IMR-90 (cell line): Measurements from ENCODE around the gene MGST2. TPM values are rescaled to one million over a fixed set of nuclear protein-coding genes. Genes with fewer than 3 reads are reported as not detected.

ENCODE experiments used
- ATAC-seq: fragments of 200-7000 bp; cut with Tn5 transposase; 2 replicates; pipeline ENCODE4 v1.9.1; 2020; ENCODE audit warnings: low read depth, mild to moderate bottlenecking, moderate library complexity
- BruUV-seq: library from RNA; stranded (reverse); fragments of 400-500 nt; replicated peaks from 2 replicates; lab custom pipeline; 2021; lab: Mats Ljungman, UMichigan
- CTCF ChIA-PET: fragments of 300-600 bp; formaldehyde crosslinking; extraction: SDS; loops from one replicate; lab custom pipeline; 2021; ENCODE audit warnings: antibody characterized with exemption; lab: Yijun Ruan, JAX
- POLR2A ChIA-PET: fragments of 300-600 bp; sonication (Branson Sonifier 250); formaldehyde crosslinking; loops from one replicate; lab custom pipeline; 2022; ENCODE audit warnings: antibody characterized with exemption; ENCODE audit not compliant: unreplicated experiment; lab: Charles Lee
- DNase-seq: peaks from one replicate; pipeline ENCODE4 v3.0.0; 2013
- H2AFZ ChIP-seq: replicated peaks from 2 replicates; pipeline ENCODE3; 2013; ENCODE audit warnings: low read length, mild to moderate bottlenecking; ENCODE audit not compliant: poor library complexity
- H2AK5ac ChIP-seq: 2 replicates; pipeline ENCODE4 v1.6.1; 2013; ENCODE audit warnings: low read depth, low read length, inconsistent platforms
- H2AK9ac ChIP-seq: replicated peaks from 2 replicates; pipeline ENCODE3; 2013; ENCODE audit warnings: mild to moderate bottlenecking, low read depth, low read length, moderate library complexity; ENCODE audit not compliant: poor library complexity
- H2BK120ac ChIP-seq: 2 replicates; pipeline ENCODE4 v1.6.1; 2013; ENCODE audit warnings: low read depth, low read length, inconsistent platforms
- H2BK15ac ChIP-seq: 3 replicates; pipeline ENCODE4 v1.6.1; 2013; ENCODE audit warnings: low read depth, low read length, inconsistent platforms
- H2BK20ac ChIP-seq: 2 replicates; pipeline ENCODE4 v1.6.1; 2013; ENCODE audit warnings: low read depth, mild to moderate bottlenecking, inconsistent platforms, low read length, moderate library complexity
- H2BK5ac ChIP-seq: 2 replicates; pipeline ENCODE4 v1.6.1; 2013; ENCODE audit warnings: mild to moderate bottlenecking, low read depth, low read length, inconsistent platforms; ENCODE audit not compliant: poor library complexity, severe bottlenecking
- H3K14ac ChIP-seq: replicated peaks from 2 replicates; pipeline ENCODE4 v1.6.1; 2013; ENCODE audit warnings: low read depth, low read length, inconsistent platforms
- H3K18ac ChIP-seq: 2 replicates; pipeline ENCODE4 v1.6.1; 2013; ENCODE audit warnings: low read depth, low read length, control low read depth
- H3K23ac ChIP-seq: 2 replicates; pipeline ENCODE4 v1.6.1; 2013; ENCODE audit warnings: low read depth, low read length, inconsistent platforms
- H3K27ac ChIP-seq: 2 replicates; pipeline ENCODE4 v1.5.1; 2013; ENCODE audit warnings: mild to moderate bottlenecking, control low read depth, low read length; ENCODE audit not compliant: insufficient read depth
- H3K27me3 ChIP-seq: 2 replicates; pipeline ENCODE4 v1.6.1; 2013; ENCODE audit warnings: low read length; ENCODE audit not compliant: control insufficient read depth, insufficient read depth
- H3K36me3 ChIP-seq: 2 replicates; pipeline ENCODE4 v1.6.1; 2013; ENCODE audit warnings: low read length, mixed read lengths; ENCODE audit not compliant: control insufficient read depth, insufficient read depth
- H3K4ac ChIP-seq: 2 replicates; pipeline ENCODE4 v1.6.1; 2013; ENCODE audit warnings: low read depth, low read length, inconsistent platforms
- H3K4me1 ChIP-seq: 2 replicates; pipeline ENCODE4 v1.6.1; 2013; ENCODE audit warnings: low read length, mixed read lengths; ENCODE audit not compliant: control insufficient read depth, insufficient read depth
- H3K4me2 ChIP-seq: 2 replicates; pipeline ENCODE4 v1.6.1; 2013; ENCODE audit warnings: low read depth, mild to moderate bottlenecking, control low read depth, low read length, moderate library complexity
- H3K4me3 ChIP-seq: 2 replicates; pipeline ENCODE4 v1.5.1; 2013; ENCODE audit warnings: low read depth, mild to moderate bottlenecking, control low read depth, low read length, moderate library complexity; ENCODE audit not compliant: insufficient read depth
- H3K56ac ChIP-seq: 2 replicates; pipeline ENCODE4 v1.6.1; 2013; ENCODE audit warnings: low read length, inconsistent platforms; ENCODE audit not compliant: insufficient read depth; ENCODE audit errors: extremely low read depth
- H3K79me1 ChIP-seq, 2 experiments: 2 replicates each; pipeline ENCODE4 v1.6.1; 2013; ENCODE audit warnings: low read length in 2 of 2, inconsistent platforms in 1 of 2, low read depth in 1 of 2
- H3K9ac ChIP-seq: 2 replicates; pipeline ENCODE4 v1.6.1; 2013; ENCODE audit warnings: low read depth, low read length, control low read depth
- H3K9me1 ChIP-seq: 2 replicates; pipeline ENCODE4 v1.6.1; 2013; ENCODE audit warnings: low read length, inconsistent platforms; ENCODE audit not compliant: insufficient read depth
- H3K9me3 ChIP-seq: 2 replicates; pipeline ENCODE4 v1.6.1; 2013; ENCODE audit warnings: low read length; ENCODE audit not compliant: control insufficient read depth, insufficient read depth
- H4K20me1 ChIP-seq: 2 replicates; pipeline ENCODE4 v1.6.1; 2013; ENCODE audit warnings: low read length, inconsistent platforms; ENCODE audit not compliant: insufficient read depth
- H4K5ac ChIP-seq: 2 replicates; pipeline ENCODE4 v1.6.1; 2013; ENCODE audit warnings: mild to moderate bottlenecking, low read depth, low read length, control low read depth
- H4K8ac ChIP-seq, 2 experiments: 2 replicates each; pipeline ENCODE4 v1.6.1; 2013; ENCODE audit warnings: low read depth in 2 of 2, low read length in 2 of 2, control low read depth in 1 of 2, inconsistent platforms in 1 of 2
- H4K91ac ChIP-seq: 2 replicates; pipeline ENCODE4 v1.6.1; 2013; ENCODE audit warnings: low read depth, low read length, inconsistent platforms; ENCODE audit not compliant: insufficient read depth
- BHLHE40 ChIP-seq: fragments of 150-350 bp; IDR thresholded peaks from 2 replicates; pipeline ENCODE4 v1.6.1; 2016; ENCODE audit warnings: mild to moderate bottlenecking, low read depth, low read length
- CEBPB ChIP-seq: IDR thresholded peaks from 2 replicates; pipeline ENCODE4 v1.6.1; 2012; ENCODE audit warnings: low read depth, low read length, improper control_type of control experiment
- CHD1 ChIP-seq: IDR thresholded peaks from 2 replicates; pipeline ENCODE4 v1.6.1; 2012; ENCODE audit warnings: low read depth, low read length, improper control_type of control experiment
- CTCF ChIP-seq: conservative IDR thresholded peaks from 2 replicates; pipeline ENCODE4 v1.5.1; 2012; ENCODE audit warnings: mild to moderate bottlenecking, low read depth, low read length, improper control_type of control experiment
- FOS ChIP-seq: fragments of 150-350 bp; IDR thresholded peaks from 2 replicates; pipeline ENCODE4 v1.6.1; 2016; ENCODE audit warnings: low read depth, low read length
- MAFK ChIP-seq: IDR thresholded peaks from 2 replicates; pipeline ENCODE4 v1.6.1; 2012; ENCODE audit warnings: low read depth, low read length, improper control_type of control experiment
- MAZ ChIP-seq: IDR thresholded peaks from 2 replicates; pipeline ENCODE4 v1.6.1; 2012; ENCODE audit warnings: low read depth, mild to moderate bottlenecking, low read length, improper control_type of control experiment, moderate library complexity, borderline replicate concordance
- MXI1 ChIP-seq: IDR thresholded peaks from 2 replicates; pipeline ENCODE4 v1.6.1; 2012; ENCODE audit warnings: low read depth, mild to moderate bottlenecking, low read length, moderate library complexity, borderline replicate concordance
- NFE2L2 ChIP-seq: fragments of 150-350 bp; IDR thresholded peaks from 2 replicates; pipeline ENCODE4 v1.6.1; 2016; ENCODE audit warnings: low read depth, mild to moderate bottlenecking, low read length
- POLR2A ChIP-seq: IDR thresholded peaks from 2 replicates; pipeline ENCODE4 v1.6.1; 2012; ENCODE audit warnings: mild to moderate bottlenecking, low read depth, low read length
- RAD21 ChIP-seq: IDR thresholded peaks from 2 replicates; pipeline ENCODE4 v1.6.1; 2012; ENCODE audit warnings: low read length, improper control_type of control experiment
- RCOR1 ChIP-seq: IDR thresholded peaks from 2 replicates; pipeline ENCODE4 v1.6.1; 2012; ENCODE audit warnings: mild to moderate bottlenecking, low read length, improper control_type of control experiment; ENCODE audit not compliant: insufficient replicate concordance
- RFX5 ChIP-seq: IDR thresholded peaks from 2 replicates; pipeline ENCODE4 v1.8.0; 2012; ENCODE audit warnings: low read depth, mild to moderate bottlenecking, low read length, moderate library complexity
- SMC3 ChIP-seq: fragments of 150-350 bp; IDR thresholded peaks from 2 replicates; pipeline ENCODE4 v1.6.1; 2016; ENCODE audit warnings: low read depth, mild to moderate bottlenecking, antibody characterized with exemption, low read length, moderate library complexity
- USF2 ChIP-seq: fragments of 150-350 bp; IDR thresholded peaks from 2 replicates; pipeline ENCODE4 v1.6.1; 2017; ENCODE audit warnings: mild to moderate bottlenecking, antibody characterized with exemption, low read length, low read depth
- WGBS, 2 experiments: methylation state at CpG; one replicate each; pipeline versions ENCODE4 v1.1.5 to v1.1.7; 2013; ENCODE audit warnings: missing lambda C conversion rate in 2 of 2; ENCODE audit not compliant: insufficient read length in 1 of 2; ENCODE audit errors: extremely low coverage in 2 of 2; 5-methylcytosine and 5-hydroxymethylcytosine counted together
- dilution Hi-C: fragments of 300-500 bp; cut with HindIII; formaldehyde crosslinking; loops from one replicate; pipeline ENCODE4 v1.14.3; 2018; ENCODE audit warnings: low sequenced_read_pairs; ENCODE audit not compliant: unreplicated experiment
- in situ Hi-C: fragments of 300-500 bp; cut with MboI; formaldehyde crosslinking; loops from 3 replicates; pipeline ENCODE4 v1.14.3; 2019; ENCODE audit warnings: low sequenced_read_pairs, inconsistent platforms, mixed read lengths
- intact Hi-C: fragments of 100-400 bp; cut with micrococcal nuclease; formaldehyde crosslinking; loops from 2 replicates; pipeline ENCODE4 v1.10.0; 2022
- polyA plus RNA-seq, 3 experiments: library from polyadenylated mRNA; depleted of rRNA; stranded (reverse); fragments of >200 nt; gene quantifications; 2 replicates each; pipeline ENCODE4 v1.2.3, GENCODE V29; 2012; ENCODE audit warnings: low replicate concordance in 1 of 3
- total RNA-seq: library from RNA; depleted of rRNA; stranded (reverse); fragments of >200 nt; gene quantifications from 2 replicates; pipeline ENCODE4 v1.2.3, GENCODE V29; 2012
- TF ChIP-seq, protein P1 (sequence below): fragments of 150-350 bp; IDR thresholded peaks from 2 replicates; pipeline ENCODE4 v1.6.1; 2016; ENCODE audit warnings: low read depth, mild to moderate bottlenecking, low read length, moderate library complexity, borderline replicate concordance

Gene MGST2
- total and polyA plus RNA-seq, 2 of the 4 experiments (the other 2 are of a cell fraction): 4.8 to 10.5 TPM

DNA sequence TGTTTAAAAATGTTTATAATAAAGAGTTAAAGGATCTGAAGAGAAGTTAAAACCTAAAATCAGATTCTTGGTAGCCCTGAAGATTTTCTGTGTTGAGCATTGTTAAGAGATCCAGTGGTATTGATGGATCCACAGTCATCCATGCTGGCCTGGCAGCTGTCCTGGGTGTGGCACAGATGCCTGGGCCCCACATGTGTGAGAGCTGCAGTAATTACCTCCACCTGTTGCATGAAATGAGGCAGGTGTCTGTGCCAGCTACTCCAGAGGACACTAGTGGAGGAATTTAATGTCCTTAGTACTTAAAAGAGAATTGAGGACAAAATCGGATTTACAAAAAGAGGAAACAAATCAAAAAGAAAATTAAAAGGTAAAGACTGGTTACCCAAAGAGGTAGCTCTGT is 44.0 kb downstream of the MGST2 start:
- Histone ChIP-seq H4K5ac (no peak overlapping the region), H3K27ac (no peak overlapping the region), H3K4ac (no peak overlapping the region), H3K27me3 (no peaks in the 10 kb centered on the region), H3K18ac (no peak overlapping the region), H2AK5ac (no peak overlapping the region), H2AFZ (no peak overlapping the region), H2AK9ac (no peak overlapping the region), H2BK120ac (no peak overlapping the region), H3K9ac (no peak overlapping the region), H4K91ac (no peak overlapping the region), H4K20me1 (no peaks in the 10 kb centered on the region), H2BK5ac (no peak overlapping the region), H3K9me3 (no peaks in the 10 kb centered on the region), H2BK15ac (no peak overlapping the region), H3K9me1 (no peaks in the 10 kb centered on the region), H3K4me3 (no peak overlapping the region), H4K8ac (no peak overlapping the region), H3K14ac (no peak overlapping the region), H2BK20ac (no peak overlapping the region), H3K79me1 (no peaks in the 10 kb centered on the region), H3K4me2 (no peak overlapping the region), H3K4me1 (no peaks in the 10 kb centered on the region), H3K23ac (no peak overlapping the region), H3K36me3 (no peaks in the 10 kb centered on the region; the same call in 1 of the 2 replicates), H3K56ac (no peak overlapping the region)
- no peak for DNase-seq
- no peak for TF ChIP-seq RFX5
- no peak for TF ChIP-seq MAZ
- no peak for TF ChIP-seq SMC3
- TF ChIP-seq POLR2A: no peak
- no peak for TF ChIP-seq NFE2L2
- no peak for TF ChIP-seq MAFK
- TF ChIP-seq FOS: no peak
- TF ChIP-seq CHD1: no peak
- TF ChIP-seq, protein P1, sequence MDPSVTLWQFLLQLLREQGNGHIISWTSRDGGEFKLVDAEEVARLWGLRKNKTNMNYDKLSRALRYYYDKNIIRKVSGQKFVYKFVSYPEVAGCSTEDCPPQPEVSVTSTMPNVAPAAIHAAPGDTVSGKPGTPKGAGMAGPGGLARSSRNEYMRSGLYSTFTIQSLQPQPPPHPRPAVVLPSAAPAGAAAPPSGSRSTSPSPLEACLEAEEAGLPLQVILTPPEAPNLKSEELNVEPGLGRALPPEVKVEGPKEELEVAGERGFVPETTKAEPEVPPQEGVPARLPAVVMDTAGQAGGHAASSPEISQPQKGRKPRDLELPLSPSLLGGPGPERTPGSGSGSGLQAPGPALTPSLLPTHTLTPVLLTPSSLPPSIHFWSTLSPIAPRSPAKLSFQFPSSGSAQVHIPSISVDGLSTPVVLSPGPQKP: no peak
- no peak for TF ChIP-seq MXI1
- no peak for TF ChIP-seq USF2
- TF ChIP-seq BHLHE40: no peak
- TF ChIP-seq RCOR1: no peak
- TF ChIP-seq CEBPB: no peak
- TF ChIP-seq RAD21: no peak
- TF ChIP-seq CTCF: no peak
- no CpG with 5 or more reads among the region's 1 CpG for WGBS, 2 experiments
- CTCF ChIA-PET: no interaction called here
- POLR2A ChIA-PET: no interaction called here
- intact Hi-C loops (no loop called here), in situ Hi-C loops (no loop called here), dilution Hi-C loops (no loop called here)
- no TSS peak for BruUV-seq
- ATAC-seq: no peak
